ENCODE measurements around the gene UQCR10. TPM values are rescaled to one million over a fixed set of nuclear protein-coding genes. Genes with fewer than 3 reads are reported as not detected.

UQCR10 gene
- polyA plus RNA-seq (2011; rRNA removed) (115 and 143 TPM in 2 replicates), polyA plus RNA-seq (2017; fragmentation: RNase III; extraction: RNeasy Plus Mini Kit Qiagen cat#74134 plus additional on column Dnase treatment) (171 to 204 TPM (median 179 TPM) in 3 replicates), polyA minus RNA-seq (2011; rRNA and poly(A)+ RNA removed) (87.4 and 95.5 TPM in 2 replicates)
- 241 and 269 TPM in 2 replicates for polyA plus RNA-seq (2012; cell fraction: cytosol; rRNA removed)
- polyA plus RNA-seq (2012; cell fraction: nucleus; rRNA removed): 93.8 and 119 TPM in 2 replicates

- FAIRE-seq (no peak), DNase-seq (ENCODE audit: low read depth in 1 of 2, low spot score in 1 of 2) (peak; percentile 84 to 90), ATAC-seq (peak; percentile 86 to 88)
- no peaks in the 10 kb centered on the region for H3K9me3 ChIP-seq
- POLR2A ChIA-PET: interaction anchor here (0.7 to 2.5 kb wide), 4 partner anchors 12 to 71 kb away, joined by 3 to 6 read pairs (median 5); partner anchors contain the start of gene ASCC2
- H3K4me2 ChIP-seq: peak within 1 kb of the TSS; percentile 98
- CTCF ChIA-PET: interaction anchor here (1.0 to 1.2 kb wide), 2 partner anchors 131 to 237 kb away, joined by 3 read pairs; no protein-coding TSS in a partner anchor
- H3K27ac ChIP-seq: peak within 1 kb of the TSS; percentile 95 to 98
- peak within 1 kb of the TSS; percentile 96 for H3K4me3 ChIP-seq
- TF ChIP-seq REST (IDR thresholded peaks at IDR 0.05) (no peak), KDM5A (IDR thresholded peaks at IDR 0.05) (peak; percentile 73), SREBF2 (IDR thresholded peaks at IDR 0.05) (no peak), POLR2A (IDR thresholded peaks at IDR 0.05; ENCODE audit: low read length) (peak; percentile 89), MAX (IDR thresholded peaks at IDR 0.05) (no peak), PHF8 (IDR thresholded peaks at IDR 0.05; ENCODE audit: borderline replicate concordance, low read depth) (peak; percentile 65; the same call in 1 of the 2 replicates), MAFK (IDR thresholded peaks at IDR 0.05; ENCODE audit: partially characterized antibody) (no peak), JUN (IDR thresholded peaks at IDR 0.05) (peak; percentile 41 to 47; a peak in 2 of 5 replicates)
- WGBS (ENCODE audit: missing lambda C conversion rate): 21% methylated on average over 43 of the region's 46 CpGs
- H3K4me1 ChIP-seq: peaks cover 19% of the 10 kb centered on the region; the same call in 2 of the 3 replicates
Observed at GRCh38 chr22:29767171-29768051, at the start of gene UQCR10. Gene UQCR10 (plus strand): TSS chr22:29767369. CDS start chr22:29767399, 30 bp downstream.

GRCh38 chr22:29717789-29718188 is 49.4 kb upstream of the UQCR10 start:
- 75% methylated on average over 10 of the region's 11 CpGs for WGBS (ENCODE audit: missing lambda C conversion rate)
- no peak for TF ChIP-seq HEYL (CRISPR knock-in tag; IDR thresholded peaks at IDR 0.05)
- no peak for TF ChIP-seq CHD4 (IDR thresholded peaks at IDR 0.05; ENCODE audit: borderline replicate concordance)
- TF ChIP-seq HOXB5 (CRISPR knock-in tag; IDR thresholded peaks at IDR 0.05): no peak
- no peak for TF ChIP-seq HMGXB4 (CRISPR knock-in tag; IDR thresholded peaks at IDR 0.05; ENCODE audit: borderline replicate concordance)
- no peak for TF ChIP-seq BHLHE40 (IDR thresholded peaks at IDR 0.05; ENCODE audit: low read depth, low read length)
- no peak for TF ChIP-seq ZC3H11A (IDR thresholded peaks at IDR 0.05)
- no peak for TF ChIP-seq POLR2A (IDR thresholded peaks at IDR 0.05; ENCODE audit: low read length)
- TF ChIP-seq FOSL2 (IDR thresholded peaks at IDR 0.05): no peak
- no peak for TF ChIP-seq FOSL2 (CRISPR knock-in tag; IDR thresholded peaks at IDR 0.05)
- no peak for TF ChIP-seq MYC (IDR thresholded peaks at IDR 0.05; ENCODE audit: borderline replicate concordance, low read length)
- no peak for TF ChIP-seq SREBF2 (IDR thresholded peaks at IDR 0.05)
- no peak for TF ChIP-seq CBX8 (IDR thresholded peaks at IDR 0.05)
- TF ChIP-seq EP300 (IDR thresholded peaks at IDR 0.05): no peak
- no peak for TF ChIP-seq ZNF302 (CRISPR knock-in tag; IDR thresholded peaks at IDR 0.05)
- POLR2A ChIA-PET: no interaction called here
- no peak for ATAC-seq
- Histone ChIP-seq H3K4me1 (peaks cover 4% of the 10 kb centered on the region; the same call in 1 of the 3 replicates), H3K9me3 (no peaks in the 10 kb centered on the region), H3K27ac (no peak overlapping the region), H3K4me2 (no peak overlapping the region), H3K4me3 (no peak overlapping the region)
- FAIRE-seq: no peak
- DNase-seq (ENCODE audit: low read depth in 1 of 2, low spot score in 1 of 2): no peak
- CTCF ChIA-PET: interaction anchor here (0.7 to 1.4 kb wide), 5 partner anchors 9 to 371 kb away, joined by 3 to 8 read pairs (median 4); no protein-coding TSS in a partner anchor
